BLaER1 (cell line): ENCODE measurements around the gene TMEM222.

Experiments
- H3K27ac ChIP-seq: shearing (Covaris generic); formaldehyde crosslinking; 2 replicates; pipeline ENCODE4 v1.8.1; 2022
- H3K27me3 ChIP-seq: shearing (Covaris generic); formaldehyde crosslinking; 2 replicates; pipeline ENCODE4 v1.8.1; 2022
- H3K36me3 ChIP-seq: shearing (Covaris generic); formaldehyde crosslinking; 2 replicates; pipeline ENCODE4 v1.8.1; 2022
- H3K4me1 ChIP-seq: shearing (Covaris generic); formaldehyde crosslinking; 2 replicates; pipeline ENCODE4 v1.8.1; 2022
- H3K4me2 ChIP-seq: shearing (Covaris generic); formaldehyde crosslinking; 2 replicates; pipeline ENCODE4 v1.8.1; 2022
- H3K4me3 ChIP-seq: shearing (Covaris generic); formaldehyde crosslinking; 2 replicates; pipeline ENCODE4 v1.8.1; 2022
- H3K9ac ChIP-seq: shearing (Covaris generic); formaldehyde crosslinking; 2 replicates; pipeline ENCODE4 v1.8.1; 2022
- H3K9me3 ChIP-seq: shearing (Covaris generic); formaldehyde crosslinking; 2 replicates; pipeline ENCODE4 v1.8.1; 2022
- H4K20me1 ChIP-seq: shearing (Covaris generic); formaldehyde crosslinking; 2 replicates; pipeline ENCODE4 v1.8.1; 2022
- Cebpa-rat ChIP-seq: shearing (Covaris generic); IDR thresholded peaks from 2 replicates; pipeline ENCODE4 v1.8.1; 2022

Gene TMEM222

GRCh38 chr1:27296773-27297291 lies 25.1 kb upstream of the TMEM222 start:
- Histone ChIP-seq H3K4me2 (no peak overlapping the region), H3K27me3 (no peaks in the 10 kb centered on the region), H3K27ac (no peak overlapping the region), H3K36me3 (peaks cover 83% of the 10 kb centered on the region), H4K20me1 (no peaks in the 10 kb centered on the region), H3K9me3 (no peaks in the 10 kb centered on the region), H3K4me3 (no peak overlapping the region), H3K4me1 (peaks cover 29% of the 10 kb centered on the region), H3K9ac (no peak overlapping the region)
- TF ChIP-seq Cebpa-rat: no peak

DNA sequence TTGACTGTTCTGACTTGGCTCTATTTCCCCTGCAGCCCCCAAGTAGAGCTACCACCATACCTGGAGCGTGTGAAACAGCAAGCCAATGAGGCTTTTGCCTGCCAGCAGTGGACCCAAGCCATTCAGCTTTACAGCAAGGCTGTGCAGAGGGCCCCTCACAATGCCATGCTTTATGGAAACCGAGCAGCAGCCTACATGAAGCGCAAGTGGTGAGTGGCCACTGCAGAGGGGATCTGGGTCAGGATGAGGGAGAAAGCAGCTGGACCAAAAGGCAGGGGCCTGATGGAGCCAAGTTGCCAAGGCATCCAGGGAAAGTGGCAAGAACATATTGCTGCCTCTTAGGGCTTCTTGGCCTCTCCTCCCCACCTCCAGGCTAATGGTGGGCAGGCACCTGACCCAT lies 24.1 kb upstream of the TMEM222 start:
- Histone ChIP-seq H3K9ac (no peak overlapping the region; the same call in 1 of the 2 replicates), H3K36me3 (peaks cover 83% of the 10 kb centered on the region), H3K27ac (no peak overlapping the region), H3K4me1 (peaks cover 34% of the 10 kb centered on the region), H4K20me1 (no peaks in the 10 kb centered on the region), H3K27me3 (no peaks in the 10 kb centered on the region), H3K9me3 (no peaks in the 10 kb centered on the region), H3K4me3 (no peak overlapping the region), H3K4me2 (no peak overlapping the region)
- no peak for TF ChIP-seq Cebpa-rat

- TF ChIP-seq Cebpa-rat: no peak
- peak overlapping the region; percentile 84 for H3K4me2 ChIP-seq
- no peaks in the 10 kb centered on the region for H3K9me3 ChIP-seq
- peaks cover 82% of the 10 kb centered on the region for H3K36me3 ChIP-seq
- 0 out of 2 replicates have a peak overlapping the region, but pooled peaks have one; percentile 75 for H3K9ac ChIP-seq
- peak overlapping the region; percentile 84; the same call in 1 of the 2 replicates for H3K27ac ChIP-seq
- H3K4me1 ChIP-seq: peaks cover 34% of the 10 kb centered on the region
- no peaks in the 10 kb centered on the region for H3K27me3 ChIP-seq
- H4K20me1 ChIP-seq: no peaks in the 10 kb centered on the region
- no peak overlapping the region for H3K4me3 ChIP-seq
These were observed 23.2 kb upstream of the TMEM222 start for GRCh38 chr1:27298632-27299384.

DNA sequence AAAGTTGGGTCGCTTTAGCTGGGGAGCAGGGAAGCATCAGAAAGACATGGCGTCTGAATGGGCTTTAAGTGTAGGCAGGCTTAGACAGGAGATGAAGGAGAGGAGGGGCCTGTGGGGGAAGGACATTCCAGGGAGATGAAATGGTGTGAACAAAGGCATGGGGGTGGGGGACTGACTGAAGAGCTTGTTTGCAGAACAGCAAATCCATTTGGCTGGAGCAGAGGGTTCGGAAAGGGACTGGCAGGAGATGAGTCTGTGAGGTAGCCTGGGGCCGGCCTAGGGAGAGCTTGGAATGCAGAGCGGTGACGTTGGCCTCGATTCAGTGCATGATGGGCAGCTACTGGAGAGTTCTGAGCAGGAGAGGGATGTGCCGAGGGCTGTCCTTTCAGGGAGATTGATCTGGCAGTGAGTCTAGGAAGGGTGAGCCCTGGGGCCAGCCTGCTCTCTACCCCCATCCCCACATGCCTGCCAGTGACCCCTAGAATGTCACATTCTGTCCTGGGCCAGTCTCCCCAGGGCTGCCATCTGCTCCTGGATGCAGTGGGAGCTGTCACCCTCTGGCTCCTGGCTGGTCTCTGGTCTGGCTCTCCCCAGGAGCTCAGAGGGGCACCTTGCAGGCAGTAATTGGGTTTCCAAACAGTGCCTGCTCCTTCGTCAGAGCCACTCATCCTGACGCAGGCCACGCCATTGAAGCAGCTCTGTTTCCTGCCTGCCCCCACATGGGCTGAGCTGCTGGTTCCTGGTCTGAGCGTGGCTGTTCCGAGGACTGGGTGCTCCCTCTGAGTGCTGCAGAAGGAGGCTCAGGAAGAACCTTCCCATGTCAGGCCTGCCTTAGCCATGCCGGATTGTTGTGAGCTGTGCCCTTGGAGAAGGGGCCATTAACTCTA lies 22.3 kb upstream of the TMEM222 start:
- no peak for TF ChIP-seq Cebpa-rat
- Histone ChIP-seq H3K4me2 (peak overlapping the region; percentile 84), H3K9me3 (no peaks in the 10 kb centered on the region), H3K27ac (peak overlapping the region; percentile 84), H3K4me3 (no peak overlapping the region), H3K36me3 (peaks cover 82% of the 10 kb centered on the region), H4K20me1 (no peaks in the 10 kb centered on the region), H3K27me3 (no peaks in the 10 kb centered on the region), H3K4me1 (peaks cover 34% of the 10 kb centered on the region), H3K9ac (peak overlapping the region; percentile 75)

DNA sequence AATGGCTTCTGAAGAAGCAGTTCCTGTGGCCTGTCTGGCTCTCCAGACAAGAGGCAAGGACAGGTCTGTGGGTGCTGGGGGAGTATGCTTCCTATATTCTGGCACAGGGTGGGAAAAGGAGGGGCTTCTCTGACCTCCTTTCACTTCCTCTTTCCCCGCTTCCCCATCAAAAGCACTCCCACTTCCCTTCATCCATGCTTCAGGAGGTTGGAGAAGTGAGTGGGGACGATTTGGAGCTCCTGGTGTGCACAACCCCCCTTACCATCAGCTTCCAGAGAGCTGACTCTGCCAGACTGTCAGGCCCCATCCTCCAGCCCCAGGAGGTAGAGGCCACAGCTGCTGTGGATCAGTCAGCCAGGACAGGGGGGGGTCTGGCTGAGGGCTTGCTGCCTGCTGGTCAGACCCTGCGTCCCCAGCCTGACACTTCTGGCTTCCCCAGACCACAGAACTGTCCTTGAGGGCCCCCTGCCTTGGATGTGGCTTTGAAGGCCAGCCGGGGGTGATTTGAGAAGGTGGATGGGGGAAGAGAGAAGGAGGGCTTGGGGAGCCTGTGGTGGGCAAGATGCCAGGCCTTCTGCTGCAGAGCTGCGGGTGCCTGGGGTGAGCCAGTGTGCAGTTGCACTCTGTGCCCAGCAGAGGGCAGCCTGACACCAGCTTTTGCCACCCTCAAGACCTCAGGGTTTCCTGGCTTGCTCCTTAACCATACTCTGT lies 21.5 kb upstream of the TMEM222 start:
- peak overlapping the region; percentile 84 for H3K27ac ChIP-seq

DNA sequence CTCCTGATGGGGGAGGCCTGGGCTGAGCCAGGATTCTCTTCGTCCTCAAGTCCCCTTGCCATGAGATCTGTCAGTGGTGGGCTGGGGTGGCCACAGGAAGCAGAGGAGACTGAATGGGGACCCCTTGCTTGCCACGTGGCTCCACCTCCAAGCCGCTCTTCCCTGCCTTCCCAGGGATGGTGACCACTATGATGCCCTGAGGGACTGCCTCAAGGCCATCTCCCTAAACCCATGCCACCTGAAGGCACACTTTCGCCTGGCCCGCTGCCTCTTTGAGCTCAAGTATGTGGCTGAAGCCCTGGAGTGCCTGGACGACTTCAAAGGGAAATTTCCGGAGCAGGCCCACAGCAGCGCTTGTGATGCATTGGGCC lies 20.9 kb upstream of the TMEM222 start:
- Histone ChIP-seq H4K20me1 (no peaks in the 10 kb centered on the region), H3K27me3 (no peaks in the 10 kb centered on the region), H3K9ac (no peak overlapping the region; the same call in 1 of the 2 replicates), H3K4me1 (peaks cover 38% of the 10 kb centered on the region), H3K9me3 (no peaks in the 10 kb centered on the region), H3K4me3 (no peak overlapping the region; the same call in 1 of the 2 replicates), H3K27ac (peak overlapping the region; percentile 84), H3K36me3 (peaks cover 81% of the 10 kb centered on the region), H3K4me2 (peak overlapping the region; percentile 84)
- TF ChIP-seq Cebpa-rat: no peak

More for the DNA sequence above, 21.5 kb upstream of the TMEM222 start:
- H3K27me3 ChIP-seq: no peaks in the 10 kb centered on the region
- peak overlapping the region; percentile 33; the same call in 1 of the 2 replicates for H3K4me3 ChIP-seq
- TF ChIP-seq Cebpa-rat: no peak
- H3K9ac ChIP-seq: peak overlapping the region; percentile 75
- peak overlapping the region; percentile 84 for H3K4me2 ChIP-seq
- H3K9me3 ChIP-seq: no peaks in the 10 kb centered on the region
- H4K20me1 ChIP-seq: no peaks in the 10 kb centered on the region
- H3K4me1 ChIP-seq: peaks cover 34% of the 10 kb centered on the region
- H3K36me3 ChIP-seq: peaks cover 82% of the 10 kb centered on the region

DNA sequence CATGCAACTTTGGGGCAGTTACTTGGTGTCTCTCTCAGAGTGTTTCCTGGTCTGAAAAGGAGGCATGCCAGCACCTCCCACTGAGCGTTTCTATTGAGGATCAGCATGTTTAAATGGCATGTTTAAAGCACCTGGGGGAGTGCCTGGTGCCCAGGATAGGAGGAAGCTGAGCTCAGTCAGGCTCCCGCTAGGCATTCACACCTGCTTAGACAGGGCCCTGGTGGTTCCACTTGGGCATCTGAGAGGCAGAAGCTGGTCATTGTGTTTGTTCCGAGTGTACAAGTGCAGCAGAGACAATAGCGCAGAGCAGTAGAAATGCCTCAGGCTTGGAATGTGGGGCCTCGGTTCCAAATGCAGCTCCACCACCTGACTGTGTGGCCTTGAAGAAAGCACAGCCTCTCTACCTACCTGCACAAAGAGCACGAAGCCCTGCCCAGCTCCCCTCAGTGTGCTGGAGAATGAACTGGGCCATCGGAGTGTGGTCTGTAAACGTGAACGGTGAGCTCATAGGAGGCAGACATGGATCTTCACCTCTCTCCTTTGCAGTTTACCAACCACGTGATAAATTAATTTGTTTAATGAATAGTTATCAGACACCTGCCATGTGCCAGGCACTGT lies 20.3 kb upstream of the TMEM222 start:
- no peaks in the 10 kb centered on the region for H4K20me1 ChIP-seq
- no peak for TF ChIP-seq Cebpa-rat
- H3K27ac ChIP-seq: peak overlapping the region; percentile 84
- peak overlapping the region; percentile 84 for H3K4me2 ChIP-seq
- H3K9ac ChIP-seq: no peak overlapping the region; the same call in 1 of the 2 replicates
- H3K36me3 ChIP-seq: peaks cover 77% of the 10 kb centered on the region
- no peaks in the 10 kb centered on the region for H3K9me3 ChIP-seq
- H3K4me3 ChIP-seq: no peak overlapping the region
- H3K4me1 ChIP-seq: peaks cover 45% of the 10 kb centered on the region
- no peaks in the 10 kb centered on the region for H3K27me3 ChIP-seq

DNA sequence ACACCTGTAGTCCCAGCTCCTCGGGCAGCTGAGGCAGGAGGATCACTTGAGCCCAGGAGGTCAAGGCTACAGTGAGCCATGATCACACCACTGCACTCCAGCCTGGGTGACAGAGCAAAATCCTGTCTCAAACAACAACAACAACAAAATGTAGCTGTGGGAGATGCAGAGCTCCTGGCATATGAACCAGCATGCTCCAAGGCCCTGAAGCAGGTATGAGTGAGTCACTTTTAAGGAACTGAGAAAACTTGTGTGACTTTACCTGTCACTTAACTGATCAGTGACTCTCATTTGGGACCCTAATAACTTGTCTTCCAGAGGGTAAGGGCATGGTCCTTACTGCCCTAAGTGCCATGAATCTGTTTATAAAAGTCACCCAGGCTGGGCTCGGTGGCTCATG lies 19.4 kb upstream of the TMEM222 start:
- H3K9me3 ChIP-seq: no peaks in the 10 kb centered on the region
- no peaks in the 10 kb centered on the region for H3K27me3 ChIP-seq
- TF ChIP-seq Cebpa-rat: no peak
- H3K4me2 ChIP-seq: no peak overlapping the region
- no peak overlapping the region for H3K9ac ChIP-seq
- peaks cover 54% of the 10 kb centered on the region for H3K4me1 ChIP-seq
- peaks cover 67% of the 10 kb centered on the region for H3K36me3 ChIP-seq
- H4K20me1 ChIP-seq: no peaks in the 10 kb centered on the region
- no peak overlapping the region for H3K27ac ChIP-seq
- H3K4me3 ChIP-seq: no peak overlapping the region

DNA sequence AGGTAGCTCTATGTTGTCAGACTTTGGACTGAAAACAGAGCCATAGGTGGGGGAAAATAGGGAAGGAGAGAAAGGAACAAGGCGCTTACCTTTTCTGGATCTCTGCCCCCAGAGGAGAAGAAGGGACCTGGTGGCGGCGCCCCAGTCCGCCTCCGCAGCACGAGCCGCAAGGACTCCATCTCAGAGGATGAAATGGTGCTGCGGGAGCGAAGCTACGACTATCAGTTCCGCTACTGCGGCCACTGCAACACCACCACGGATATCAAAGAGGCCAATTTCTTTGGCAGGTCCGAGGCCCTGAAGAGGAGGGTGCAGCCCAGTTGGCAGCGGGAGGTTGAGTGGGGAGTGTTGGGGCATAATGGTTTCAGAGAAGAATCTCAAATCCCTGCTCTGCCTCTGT lies 18.5 kb upstream of the TMEM222 start:
- Histone ChIP-seq H3K9me3 (no peaks in the 10 kb centered on the region), H4K20me1 (no peaks in the 10 kb centered on the region), H3K27me3 (no peaks in the 10 kb centered on the region), H3K36me3 (peaks cover 58% of the 10 kb centered on the region), H3K27ac (no peak overlapping the region), H3K4me1 (peaks cover 63% of the 10 kb centered on the region), H3K4me2 (no peak overlapping the region), H3K4me3 (no peak overlapping the region), H3K9ac (no peak overlapping the region)
- no peak for TF ChIP-seq Cebpa-rat
